ENCODE data around the gene TULP4. TPM values are rescaled to one million over a fixed set of nuclear protein-coding genes. Genes with fewer than 3 reads are reported as not detected.

The TULP4 gene
- total and polyA plus RNA-seq, 2 of the 8 experiments (the other 6 are each of a cell fraction or from before 2014, with no cell fraction given) = 7.7 to 51.6 TPM

DNA sequence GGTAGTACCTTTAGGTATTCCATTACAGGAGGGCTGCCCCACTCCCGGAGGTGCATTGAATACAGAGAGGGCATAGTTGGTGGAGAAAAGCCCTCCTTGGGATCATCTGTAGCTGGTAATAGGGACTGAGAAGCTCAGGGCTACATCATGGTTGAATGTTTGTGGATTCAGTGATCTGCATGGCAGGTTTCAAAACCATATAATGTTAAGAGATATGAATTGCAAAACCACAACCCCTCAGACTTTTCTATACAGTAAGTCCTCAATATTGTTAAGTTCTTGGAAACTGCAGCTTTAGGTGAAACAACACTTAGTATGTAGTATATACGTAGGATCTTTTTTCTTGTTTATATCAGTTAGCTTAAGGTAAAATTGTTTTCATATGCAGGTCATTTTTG is 11.3 kb downstream of the TULP4 start:
- CTCF ChIA-PET (ENCODE audit: partially characterized antibody) = no interaction called here
- no peak overlapping the region for H3K9ac ChIP-seq (replicated peaks in 1 of 4; ENCODE audit: extremely low read depth in 1 of 4, low read depth in 3 of 4, low read length in 3 of 4)
- no peak overlapping the region for H3K56ac ChIP-seq (replicated peaks; ENCODE audit: insufficient read length, low read depth, low read length)
- POLR2A ChIA-PET (ENCODE audit: partially characterized antibody) = no interaction called here
- H3K9me3 ChIP-seq (ENCODE audit: insufficient read depth in 2 of 2, low read depth in 1 of 2, low read length in 1 of 2) = no peaks in the 10 kb centered on the region
- H3K4me2 ChIP-seq (ENCODE audit: insufficient read depth in 1 of 2, low read depth in 2 of 2, low read length in 2 of 2) = no peak overlapping the region
- FAIRE-seq = no peak
- no peak overlapping the region for H2AK5ac ChIP-seq (ENCODE audit: low read depth, low read length)
- no peak overlapping the region for H3K18ac ChIP-seq (ENCODE audit: extremely low read depth, low read length)
- H2BK15ac ChIP-seq (ENCODE audit: low read length) = no peak overlapping the region
- H2BK20ac ChIP-seq (ENCODE audit: low read length) = no peak overlapping the region
- no peak overlapping the region for H2AFZ ChIP-seq (ENCODE audit: low read length)
- TF ChIP-seq TAF7 (optimal IDR thresholded peaks at IDR 0.05; ENCODE audit: borderline replicate concordance, low read depth, low read length) = no peak
- no peak for TF ChIP-seq PHF8 (conservative IDR thresholded peaks at IDR 0.05; ENCODE audit: low read depth, low read length)
- TF ChIP-seq USF2 (IDR thresholded peaks at IDR 0.05; ENCODE audit: low read length) = no peak
- TF ChIP-seq KDM4A (IDR thresholded peaks at IDR 0.05; ENCODE audit: low read depth, low read length, severe bottlenecking) = no peak
- TF ChIP-seq RAD21 (IDR thresholded peaks at IDR 0.05 in 1 of 2, conservative IDR thresholded peaks at IDR 0.05 in 1 of 2; ENCODE audit: low read depth in 2 of 2, low read length in 2 of 2) = no peak
- TF ChIP-seq JUN (IDR thresholded peaks at IDR 0.05; ENCODE audit: low read depth, low read length) = no peak
- TF ChIP-seq CREB1 (IDR thresholded peaks at IDR 0.05) = no peak
- no peak for TF ChIP-seq POLR2AphosphoS5 (IDR thresholded peaks at IDR 0.05; ENCODE audit: low read depth, low read length)
- TF ChIP-seq TCF12 (IDR thresholded peaks at IDR 0.05; ENCODE audit: low read depth, low read length) = no peak
- no peak for TF ChIP-seq CEBPB (IDR thresholded peaks at IDR 0.05; ENCODE audit: low read depth, low read length)
- no peak overlapping the region for H4K8ac ChIP-seq (ENCODE audit: extremely low read depth, insufficient read depth, low read length)
- no peak overlapping the region for H2BK12ac ChIP-seq (ENCODE audit: low read depth, low read length)
- no peaks in the 10 kb centered on the region for H3K36me3 ChIP-seq (ENCODE audit: control insufficient read depth in 2 of 4, insufficient read depth in 4 of 4, low read length in 3 of 4)
- no peak overlapping the region for H4K5ac ChIP-seq (ENCODE audit: insufficient read length, low read depth, low read length)
- H3K4ac ChIP-seq (replicated peaks; ENCODE audit: insufficient read length, low read depth, low read length) = no peak overlapping the region
- no peak overlapping the region for H2BK5ac ChIP-seq (ENCODE audit: low read depth, low read length)
- no peak overlapping the region for H3K27ac ChIP-seq (ENCODE audit: low read depth, low read length)
- no peak overlapping the region for H4K91ac ChIP-seq (replicated peaks; ENCODE audit: insufficient read length, low read length)
- H3K79me1 ChIP-seq (ENCODE audit: low read depth, low read length) = 0 out of 2 replicates have a peak, but pooled peaks cover 3% of the 10 kb centered on the region
- no peak overlapping the region for H2BK120ac ChIP-seq (replicated peaks; ENCODE audit: low read depth, low read length)
- H4K20me1 ChIP-seq (replicated peaks in 1 of 2; ENCODE audit: control insufficient read depth in 1 of 2, insufficient read depth in 2 of 2, low read length in 2 of 2) = peaks cover 0 to 2% of the 10 kb centered on the region in 2 experiments
- H3K4me1 ChIP-seq (replicated peaks in 1 of 4; ENCODE audit: control insufficient read depth in 3 of 4, insufficient read depth in 4 of 4, low read length in 3 of 4) = peaks cover 0 to 13% (median 6%) of the 10 kb centered on the region in 4 experiments; a peak in 4 of 7 replicates
- DNase-seq (ENCODE audit: low read depth in 1 of 2, low spot score in 2 of 2) = no peak
- H3K4me3 ChIP-seq (ENCODE audit: extremely low read depth in 1 of 4, insufficient read depth in 2 of 4, low read depth in 3 of 4, low read length in 4 of 4) = no peak overlapping the region
- H3K23me2 ChIP-seq (ENCODE audit: low read depth, low read length) = no peaks in the 10 kb centered on the region
- H3K27me3 ChIP-seq (replicated peaks in 1 of 4; ENCODE audit: control insufficient read depth in 3 of 4, extremely low read depth in 1 of 4, insufficient read depth in 3 of 4, low read length in 3 of 4) = no peaks in the 10 kb centered on the region
- no peak overlapping the region for H3K23ac ChIP-seq (ENCODE audit: insufficient read length)
- H3K14ac ChIP-seq (ENCODE audit: insufficient read length) = no peak overlapping the region
- WGBS, 2 experiments (ENCODE audit: extremely low coverage in 1 of 2, insufficient coverage in 1 of 2, insufficient read length in 1 of 2, insufficient replicate concordance in 2 of 2, low coverage in 1 of 2, low lambda C conversion rate in 2 of 2, missing lambda C conversion rate in 1 of 2) = 85% methylated on average over 2 of the region's 2 CpGs; no CpG with 5 or more reads in 1 of the 2 experiments
- peaks cover 4 to 70% of the 10 kb centered on the region in 2 experiments for H3K79me2 ChIP-seq (ENCODE audit: control insufficient read depth in 1 of 2, insufficient read depth in 2 of 2, low read length in 2 of 2)
